ENCODE results near the gene GABRB1.

The GABRB1 gene

DNA sequence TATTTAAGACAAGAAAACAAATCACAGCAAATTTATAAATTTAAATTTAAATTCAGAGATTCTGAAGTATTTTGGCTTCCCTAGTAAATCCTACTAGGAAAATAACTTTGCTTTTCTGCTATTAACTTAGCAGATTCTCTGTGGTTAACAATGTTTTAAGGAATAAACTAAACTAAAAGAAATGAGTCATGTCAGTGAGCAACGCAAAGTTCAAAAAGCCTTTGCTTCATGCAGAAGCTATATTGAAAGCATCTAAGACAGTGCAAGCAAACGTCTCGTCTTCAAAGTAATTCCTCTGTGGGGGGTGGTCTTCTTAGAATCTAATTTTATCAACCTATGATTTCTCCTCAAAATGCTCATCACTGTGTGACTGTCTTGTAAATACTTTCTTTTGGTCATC, 30.1 kb downstream of the GABRB1 start:
- TF ChIP-seq, protein P1, sequence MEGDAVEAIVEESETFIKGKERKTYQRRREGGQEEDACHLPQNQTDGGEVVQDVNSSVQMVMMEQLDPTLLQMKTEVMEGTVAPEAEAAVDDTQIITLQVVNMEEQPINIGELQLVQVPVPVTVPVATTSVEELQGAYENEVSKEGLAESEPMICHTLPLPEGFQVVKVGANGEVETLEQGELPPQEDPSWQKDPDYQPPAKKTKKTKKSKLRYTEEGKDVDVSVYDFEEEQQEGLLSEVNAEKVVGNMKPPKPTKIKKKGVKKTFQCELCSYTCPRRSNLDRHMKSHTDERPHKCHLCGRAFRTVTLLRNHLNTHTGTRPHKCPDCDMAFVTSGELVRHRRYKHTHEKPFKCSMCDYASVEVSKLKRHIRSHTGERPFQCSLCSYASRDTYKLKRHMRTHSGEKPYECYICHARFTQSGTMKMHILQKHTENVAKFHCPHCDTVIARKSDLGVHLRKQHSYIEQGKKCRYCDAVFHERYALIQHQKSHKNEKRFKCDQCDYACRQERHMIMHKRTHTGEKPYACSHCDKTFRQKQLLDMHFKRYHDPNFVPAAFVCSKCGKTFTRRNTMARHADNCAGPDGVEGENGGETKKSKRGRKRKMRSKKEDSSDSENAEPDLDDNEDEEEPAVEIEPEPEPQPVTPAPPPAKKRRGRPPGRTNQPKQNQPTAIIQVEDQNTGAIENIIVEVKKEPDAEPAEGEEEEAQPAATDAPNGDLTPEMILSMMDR (IDR thresholded peaks at IDR 0.05; ENCODE audit: borderline replicate concordance, insufficient read depth, low read depth, low read length): no peak
- no peak overlapping the region for H3K4me3 ChIP-seq (ENCODE audit: low read depth, low read length)

DNA sequence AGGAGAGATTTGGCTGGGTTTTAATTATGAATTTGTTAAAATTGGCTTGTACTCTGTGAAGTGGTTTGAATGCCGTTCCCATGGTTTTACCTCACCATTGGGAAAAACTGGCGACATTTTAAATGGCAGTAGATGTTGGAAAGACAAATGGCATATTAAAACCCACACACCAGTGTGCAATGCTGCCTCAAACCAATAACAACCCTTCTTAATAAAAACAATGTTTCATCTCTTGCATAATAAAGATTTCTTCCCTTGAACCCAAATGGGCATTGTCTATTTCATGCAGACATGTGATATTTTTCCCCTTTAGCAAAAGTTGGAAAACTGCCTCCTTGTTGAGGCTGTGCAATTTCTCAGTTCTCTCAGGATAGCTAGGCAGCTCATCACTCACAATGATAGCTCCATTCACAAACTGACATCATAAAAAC, 33.7 kb downstream of the GABRB1 start:
- no peak overlapping the region for H3K4me3 ChIP-seq (ENCODE audit: low read depth, low read length)
- TF ChIP-seq, protein P1 (IDR thresholded peaks at IDR 0.05; ENCODE audit: borderline replicate concordance, insufficient read depth, low read depth, low read length): no peak

DNA sequence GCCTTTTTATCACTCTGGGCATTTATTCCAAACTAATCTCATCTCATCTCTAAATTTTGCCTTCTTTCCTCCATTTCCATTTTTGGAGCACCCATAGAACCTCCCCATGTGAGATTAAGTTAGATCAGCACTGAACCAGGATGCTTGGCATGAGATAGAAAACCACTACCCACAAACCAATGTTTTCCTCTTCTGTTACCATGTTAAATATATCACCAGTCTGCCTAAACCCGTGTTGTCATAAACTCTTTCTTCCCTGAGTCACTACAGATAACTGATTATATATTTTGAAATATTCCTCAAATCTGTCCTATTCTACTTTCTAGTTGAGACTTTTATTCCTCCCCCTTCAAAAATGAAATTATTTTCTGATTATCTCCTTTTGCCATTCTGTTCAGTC, 37.6 kb downstream of the GABRB1 start:
- H3K4me3 ChIP-seq (ENCODE audit: low read depth, low read length): no peak overlapping the region
- TF ChIP-seq, protein P1 (IDR thresholded peaks at IDR 0.05; ENCODE audit: borderline replicate concordance, insufficient read depth, low read depth, low read length): no peak

DNA sequence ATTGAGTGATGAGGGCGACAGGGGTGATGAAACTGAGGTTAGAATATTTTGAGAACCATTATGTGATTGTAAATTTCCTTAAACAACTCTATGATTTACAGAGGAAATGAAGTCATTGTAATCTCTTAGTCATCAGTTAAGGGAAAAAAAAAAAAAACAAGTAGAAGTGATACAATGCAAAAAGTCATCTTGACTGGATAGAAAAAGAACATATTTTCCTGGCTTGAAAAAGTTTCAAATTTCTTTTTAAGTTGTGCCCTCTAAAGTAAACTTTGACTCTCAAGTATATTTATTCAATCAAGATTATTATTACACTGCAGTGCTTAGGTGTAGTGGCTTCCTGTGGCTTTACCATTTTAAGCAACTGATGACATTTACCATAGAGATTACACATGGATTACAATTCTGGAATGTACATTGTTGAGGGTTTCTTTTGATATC, 40.6 kb downstream of the GABRB1 start:
- TF ChIP-seq, protein P1 (IDR thresholded peaks at IDR 0.05; ENCODE audit: borderline replicate concordance, insufficient read depth, low read depth, low read length): no peak
- H3K4me3 ChIP-seq (ENCODE audit: low read depth, low read length): no peak overlapping the region

DNA sequence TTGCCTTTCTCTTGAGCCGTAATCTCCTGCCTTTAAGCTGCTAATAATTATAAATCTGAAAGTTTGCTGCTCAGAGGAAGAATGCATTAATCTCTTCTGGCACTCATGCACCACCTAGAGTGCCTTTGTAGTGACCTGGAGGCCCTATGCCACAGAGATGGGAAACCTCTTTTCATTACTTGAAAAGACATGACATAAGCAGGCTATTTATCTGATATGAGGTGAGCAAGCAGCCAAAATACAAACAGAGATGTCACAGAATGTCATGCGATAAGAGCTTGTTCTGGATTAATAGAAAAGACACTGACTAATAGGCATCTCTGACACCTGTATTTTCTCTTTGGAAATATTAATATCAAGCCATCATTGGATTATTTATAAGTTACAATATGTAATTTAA, 42.3 kb downstream of the GABRB1 start:
- no peak overlapping the region for H3K4me3 ChIP-seq (ENCODE audit: low read depth, low read length)
- TF ChIP-seq, protein P1 (IDR thresholded peaks at IDR 0.05; ENCODE audit: borderline replicate concordance, insufficient read depth, low read depth, low read length): no peak

DNA sequence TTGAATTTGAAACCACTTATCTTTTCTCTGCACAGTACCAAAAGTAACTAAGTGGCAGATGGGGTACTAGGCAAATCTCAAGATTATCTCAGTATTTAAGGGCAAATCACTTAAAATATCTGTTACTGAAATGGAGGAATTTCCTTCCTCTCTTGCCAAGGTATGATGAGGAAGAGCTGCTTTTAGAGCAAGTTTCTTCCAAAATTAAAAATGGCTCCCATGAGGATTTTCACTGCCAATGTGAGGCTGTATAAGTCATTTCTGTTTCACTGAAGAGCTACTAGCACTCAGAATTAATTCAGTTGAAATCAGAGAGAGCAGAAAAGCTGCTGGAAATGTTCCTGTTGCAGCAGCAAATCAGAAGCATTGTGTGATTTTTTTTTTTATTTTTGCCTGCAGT, 43.4 kb downstream of the GABRB1 start:
- no peak overlapping the region for H3K4me3 ChIP-seq (ENCODE audit: low read depth, low read length)
- TF ChIP-seq, protein P1 (IDR thresholded peaks at IDR 0.05; ENCODE audit: borderline replicate concordance, insufficient read depth, low read depth, low read length): no peak

DNA sequence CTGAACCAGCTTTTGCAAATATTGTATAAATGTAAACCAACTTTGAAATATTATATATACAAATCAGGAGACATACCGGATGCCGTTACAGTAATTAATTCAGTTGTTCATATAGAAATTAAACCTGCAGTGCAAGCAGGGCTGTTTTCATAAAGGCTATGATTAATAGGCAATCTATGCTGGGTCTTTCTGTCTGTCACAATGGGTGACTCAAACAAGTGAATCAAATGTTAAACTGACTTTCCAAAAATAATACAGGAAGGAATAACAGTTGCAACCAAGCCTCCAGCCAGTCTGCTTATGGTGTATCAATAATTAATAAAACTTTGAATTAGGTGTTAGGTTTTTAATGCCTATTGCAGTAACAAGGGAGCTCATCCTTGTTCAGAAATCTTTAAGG, 43.9 kb downstream of the GABRB1 start:
- no peak overlapping the region for H3K4me3 ChIP-seq (ENCODE audit: low read depth, low read length)
- TF ChIP-seq, protein P1 (IDR thresholded peaks at IDR 0.05; ENCODE audit: borderline replicate concordance, insufficient read depth, low read depth, low read length): no peak

All from GM12875 (cell line).